K562 (cell line): ENCODE results near the gene NDUFB3. TPM values are rescaled to one million over a fixed set of nuclear protein-coding genes. Genes with fewer than 3 reads are reported as not detected.

Experiments used
- DPF2 ChIP-seq: fragments of 450-650 bp; IDR thresholded peaks from 2 replicates; pipeline ENCODE4 v1.6.1; 2016
- HDAC8 ChIP-seq: fragments of 450-650 bp; IDR thresholded peaks from 2 replicates; pipeline ENCODE4 v1.6.1; 2016; ENCODE audit warnings: mild to moderate bottlenecking, missing genetic modification characterization, moderate library complexity, missing compliant biosample characterization
- MAFG ChIP-seq: fragments of 450-650 bp; conservative IDR thresholded peaks from 2 replicates; pipeline ENCODE4 v1.6.1; 2016; ENCODE audit warnings: missing genetic modification characterization, missing compliant biosample characterization
- MAX ChIP-seq: sonication (generic); formaldehyde crosslinking; IDR thresholded peaks from 2 replicates; pipeline ENCODE4 v1.9.0; 2022; ENCODE audit warnings: mild to moderate bottlenecking, missing genetic modification reagents
- MCM5 ChIP-seq: fragments of 450-650 bp; IDR thresholded peaks from 2 replicates; pipeline ENCODE4 v1.6.1; 2016; ENCODE audit warnings: low read depth
- NCOA2 ChIP-seq, 2 experiments: fragments of 450-650 bp; IDR thresholded peaks; 2 replicates each; pipeline ENCODE4 v1.6.1; 2018; ENCODE audit warnings: mild to moderate bottlenecking in 2 of 2, moderate library complexity in 1 of 2; ENCODE audit not compliant: partially characterized antibody in 2 of 2
- NFIX ChIP-seq: fragments of 250-450 bp; sonication (Bioruptor Pico); IDR thresholded peaks from 2 replicates; pipeline ENCODE4 v1.4.0; 2020; ENCODE audit warnings: low read depth, mild to moderate bottlenecking, moderate library complexity
- NUFIP1 ChIP-seq: fragments of 450-650 bp; IDR thresholded peaks from 2 replicates; pipeline ENCODE4 v1.6.1; 2018; ENCODE audit not compliant: partially characterized antibody
- PKNOX1 ChIP-seq: fragments of 450-650 bp; IDR thresholded peaks from 2 replicates; pipeline ENCODE4 v1.6.1; 2016
- SLC30A9 ChIP-seq: fragments of 250-450 bp; sonication (Bioruptor Pico); IDR thresholded peaks from 2 replicates; pipeline ENCODE4 v1.8.0; 2022; ENCODE audit warnings: mild to moderate bottlenecking, moderate library complexity
- TBP ChIP-seq: optimal IDR thresholded peaks from 2 replicates; pipeline ENCODE3; 2011; ENCODE audit warnings: low read depth, low read length, improper control_type of control experiment
- WHSC1 ChIP-seq: IDR thresholded peaks from one replicate; pipeline ENCODE4 v1.6.1; 2012; ENCODE audit warnings: low read length, control low read depth, inconsistent platforms
- ZNF316 ChIP-seq: fragments of 450-650 bp; IDR thresholded peaks from 2 replicates; pipeline ENCODE4 v1.6.1; 2016
- ZNF407 ChIP-seq: fragments of 450-650 bp; IDR thresholded peaks from 2 replicates; pipeline ENCODE4 v1.6.1; 2016; ENCODE audit warnings: low read depth
- ZNF436 ChIP-seq: fragments of 250-450, 450-650 bp; sonication (Bioruptor Pico); formaldehyde crosslinking; IDR thresholded peaks from 2 replicates; pipeline ENCODE4 v1.7.0; 2020; ENCODE audit warnings: mild to moderate bottlenecking
- ZNF639 ChIP-seq, 2 experiments: fragments of 200-800 bp in 1 of 2; sonication (Bioruptor generic) in 1 of 2; sonication (generic) in 1 of 2; formaldehyde crosslinking in 1 of 2; IDR thresholded peaks in 1 of 2; conservative IDR thresholded peaks in 1 of 2; 2 replicates each; pipeline versions ENCODE4 v1.5.0 to v1.6.1; 2016 to 2020; ENCODE audit warnings: missing compliant biosample characterization in 1 of 2, missing genetic modification characterization in 1 of 2, missing genetic modification reagents in 1 of 2
- polyA plus RNA-seq, 8 experiments: library from polyadenylated mRNA; depleted of rRNA in 4 of 8; stranded (reverse) in 5 of 8; unstranded in 3 of 8; fragments of >200 nt; fragmentation: Nextera tagmentation in 2 of 8; fragmentation: Illumina TruSeq in 1 of 8; extraction: Ambion mirVana in 2 of 8; extraction: Trizol in 1 of 8; gene quantifications; 2 replicates each; pipeline versions ENCODE4 v1.2.1 to v1.2.3, GENCODE V29; 2011 to 2014; ENCODE audit warnings: inconsistent platforms in 1 of 8, missing spikeins in 1 of 8
- total RNA-seq, 7 experiments: library from RNA; depleted of rRNA in 6 of 7; stranded (reverse); fragments of >200 nt in 6 of 7; fragmentation: Illumina TruSeq in 2 of 7; extraction: Trizol in 2 of 7; gene quantifications; 2 replicates each; pipeline versions ENCODE4 v1.2.1 to v1.2.3, GENCODE V29; 2011 to 2021; ENCODE audit warnings: low replicate concordance in 1 of 7

NDUFB3 gene
- total and polyA plus RNA-seq, 9 of the 15 experiments (the other 6 are each of a cell fraction or from before 2014, with no cell fraction given) = 126 to 786 (median 156) TPM

GRCh38 chr2:201127570-201127969 is 55.8 kb downstream of the NDUFB3 start (continued):
- TF ChIP-seq ZNF639 (CRISPR knock-in tag; conservative IDR thresholded peaks at IDR 0.05 in 1 of 2, IDR thresholded peaks at IDR 0.05 in 1 of 2) (no peak), NCOA2 (IDR thresholded peaks at IDR 0.05; ENCODE audit: partially characterized antibody in 2 of 2) (no peak), ZNF436 (CRISPR knock-in tag) (no peak), MAFG (tag) (peak; percentile 63), ZNF316 (peak; percentile 55), MAX (CRISPR knock-in tag) (no peak), ZNF407 (no peak), NUFIP1 (no peak), WHSC1 (no peak), MCM5 (no peak), NFIX (no peak), DPF2 (0 out of 2 replicates have a peak, but pooled peaks have one; percentile 14), PKNOX1 (no peak), TBP (no peak), SLC30A9 (CRISPR knock-in tag) (no peak), HDAC8 (no peak)
